Astrocyte of the spinal cord (primary cell): ENCODE measurements around the gene PLEKHA7.

Source experiments
- DNase-seq: peaks from one replicate; pipeline ENCODE4 v3.0.0; 2011; ENCODE audit warnings: low read depth, low spot score
- H3K4me3 ChIP-seq: 2 replicates; pipeline ENCODE4 v1.5.1; 2011; ENCODE audit warnings: low read depth, mild to moderate bottlenecking, low read length, moderate library complexity
- CTCF ChIP-seq: IDR thresholded peaks from 2 replicates; pipeline ENCODE4 v1.5.1; 2012; ENCODE audit warnings: low read depth, mild to moderate bottlenecking, low read length, inconsistent platforms
- in situ Hi-C: cut with HindIII; loops from 2 replicates; pipeline ENCODE4 v1.10.0; 2017; ENCODE audit warnings: low sequenced_read_pairs

The PLEKHA7 gene

GRCh38 chr11:16783321-16783801, 230.9 kb downstream of the PLEKHA7 start:
- DNase-seq, result no peak
- no peak for TF ChIP-seq CTCF
- H3K4me3 ChIP-seq, result no peak overlapping the region
- in situ Hi-C loops, result no loop called here

GRCh38 chr11:16781936-16782919, 232.0 kb downstream of the PLEKHA7 start:
- in situ Hi-C loops, result no loop called here
- no peak for DNase-seq
- no peak overlapping the region for H3K4me3 ChIP-seq
- no peak for TF ChIP-seq CTCF

- DNase-seq, result no peak
- TF ChIP-seq CTCF, result no peak
- in situ Hi-C loops, result no loop called here
- H3K4me3 ChIP-seq, result no peak overlapping the region
Observed at GRCh38 chr11:16780698-16781550, 233.3 kb downstream of the PLEKHA7 start.

- no peak for DNase-seq
- in situ Hi-C loops, result no loop called here
- no peak for TF ChIP-seq CTCF
- no peak overlapping the region for H3K4me3 ChIP-seq
Observed at GRCh38 chr11:16780146-16780545, 234.1 kb downstream of the PLEKHA7 start.

GRCh38 chr11:16779436-16779835, 234.8 kb downstream of the PLEKHA7 start:
- no peak for TF ChIP-seq CTCF
- no peak for DNase-seq
- no peak overlapping the region for H3K4me3 ChIP-seq
- in situ Hi-C loops, result no loop called here

GRCh38 chr11:16778876-16779275, 235.3 kb downstream of the PLEKHA7 start:
- in situ Hi-C loops, result no loop called here
- no peak for TF ChIP-seq CTCF
- DNase-seq, result no peak

More at GRCh38 chr11:16778876-16779275, 235.3 kb downstream of the PLEKHA7 start:
- no peak overlapping the region for H3K4me3 ChIP-seq
